SU-DHL-6 (cell line): ENCODE results near the gene MZB1.

Source experiments
- EZH2phosphoT487 ChIP-seq: fragments of 200-600 bp; sonication (generic), shearing (Covaris generic); conservative IDR thresholded peaks from 2 replicates; pipeline ENCODE4 v1.6.1; 2018; ENCODE audit warnings: mild to moderate bottlenecking, antibody characterized with exemption, low read length, moderate library complexity, mixed read lengths
- TF ChIP-seq, protein P1 (sequence below): fragments of 200-600 bp; sonication (generic); IDR thresholded peaks from one replicate; pipeline ENCODE4 v1.5.1; 2017; ENCODE audit warnings: antibody characterized with exemption, mild to moderate bottlenecking, low read length, moderate library complexity; ENCODE audit not compliant: insufficient read depth, poor library complexity, severe bottlenecking

DNA sequence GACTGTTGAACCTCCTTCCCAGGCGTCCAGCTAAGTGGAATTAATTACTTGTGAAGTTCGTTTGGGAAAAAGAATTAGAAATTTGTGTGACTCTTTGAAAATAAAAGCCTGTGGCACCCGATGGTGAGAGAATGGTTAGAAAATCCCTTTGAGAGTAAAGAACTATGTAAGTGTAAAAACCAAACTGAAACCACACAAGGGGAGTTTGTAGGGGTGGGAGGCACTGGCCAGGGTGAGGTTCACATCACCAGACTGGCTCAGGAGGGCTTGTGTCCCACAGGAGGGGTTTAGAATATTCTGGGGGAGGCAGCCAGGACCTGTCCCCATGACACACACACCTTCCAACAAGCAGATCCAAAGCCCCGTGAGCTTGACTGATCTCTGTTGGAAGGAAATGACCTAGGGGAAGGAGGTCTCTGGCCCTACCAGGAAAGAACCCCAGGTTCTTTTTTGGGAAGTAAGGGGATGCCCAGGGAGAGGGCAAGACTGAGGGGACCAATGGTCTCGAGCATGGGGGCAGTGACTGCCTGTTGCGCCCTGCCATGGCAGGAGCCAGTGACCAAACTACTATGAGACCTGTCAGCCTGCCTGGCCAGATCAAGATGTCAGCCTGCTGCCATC lies 9.9 kb upstream of the MZB1 start:
- TF ChIP-seq, protein P1, sequence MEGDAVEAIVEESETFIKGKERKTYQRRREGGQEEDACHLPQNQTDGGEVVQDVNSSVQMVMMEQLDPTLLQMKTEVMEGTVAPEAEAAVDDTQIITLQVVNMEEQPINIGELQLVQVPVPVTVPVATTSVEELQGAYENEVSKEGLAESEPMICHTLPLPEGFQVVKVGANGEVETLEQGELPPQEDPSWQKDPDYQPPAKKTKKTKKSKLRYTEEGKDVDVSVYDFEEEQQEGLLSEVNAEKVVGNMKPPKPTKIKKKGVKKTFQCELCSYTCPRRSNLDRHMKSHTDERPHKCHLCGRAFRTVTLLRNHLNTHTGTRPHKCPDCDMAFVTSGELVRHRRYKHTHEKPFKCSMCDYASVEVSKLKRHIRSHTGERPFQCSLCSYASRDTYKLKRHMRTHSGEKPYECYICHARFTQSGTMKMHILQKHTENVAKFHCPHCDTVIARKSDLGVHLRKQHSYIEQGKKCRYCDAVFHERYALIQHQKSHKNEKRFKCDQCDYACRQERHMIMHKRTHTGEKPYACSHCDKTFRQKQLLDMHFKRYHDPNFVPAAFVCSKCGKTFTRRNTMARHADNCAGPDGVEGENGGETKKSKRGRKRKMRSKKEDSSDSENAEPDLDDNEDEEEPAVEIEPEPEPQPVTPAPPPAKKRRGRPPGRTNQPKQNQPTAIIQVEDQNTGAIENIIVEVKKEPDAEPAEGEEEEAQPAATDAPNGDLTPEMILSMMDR = no peak
- TF ChIP-seq EZH2phosphoT487 = no peak
